ENCODE data around the gene RELT.

DNA sequence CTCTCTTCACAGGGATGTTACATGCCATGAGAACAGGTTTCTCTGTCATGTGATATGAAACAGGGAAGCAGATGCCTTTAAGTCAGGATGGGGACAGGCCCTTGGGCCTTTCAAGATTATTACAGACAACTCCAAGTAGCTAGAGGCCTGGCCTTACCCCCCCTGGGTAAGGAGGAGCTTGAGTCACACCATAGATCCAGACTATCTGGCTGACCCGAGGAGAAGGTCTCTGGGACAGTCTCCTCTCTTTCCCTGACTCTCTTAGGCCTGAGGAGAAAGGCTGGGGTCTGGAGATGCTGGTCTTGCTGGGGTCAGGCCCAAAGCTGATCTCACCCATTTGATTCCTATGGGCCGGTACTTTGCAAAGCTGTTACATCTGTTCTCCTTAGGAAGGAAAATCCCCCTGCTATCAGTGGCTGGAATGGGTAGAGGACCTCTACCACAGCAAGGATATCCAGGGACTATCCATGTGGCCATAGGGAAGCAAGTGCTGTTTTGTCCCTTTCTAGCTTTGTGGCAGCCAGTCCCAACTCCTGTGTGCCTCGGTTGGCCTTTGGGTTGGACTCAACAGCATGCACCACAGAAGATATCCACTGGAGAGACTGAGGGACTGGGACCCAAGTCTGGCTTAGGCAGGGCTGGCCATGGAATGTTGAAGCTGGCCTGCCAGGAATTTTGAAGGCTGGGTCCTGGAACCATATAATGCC, 25.2 kb downstream of the RELT start:
- TF ChIP-seq, protein P1, sequence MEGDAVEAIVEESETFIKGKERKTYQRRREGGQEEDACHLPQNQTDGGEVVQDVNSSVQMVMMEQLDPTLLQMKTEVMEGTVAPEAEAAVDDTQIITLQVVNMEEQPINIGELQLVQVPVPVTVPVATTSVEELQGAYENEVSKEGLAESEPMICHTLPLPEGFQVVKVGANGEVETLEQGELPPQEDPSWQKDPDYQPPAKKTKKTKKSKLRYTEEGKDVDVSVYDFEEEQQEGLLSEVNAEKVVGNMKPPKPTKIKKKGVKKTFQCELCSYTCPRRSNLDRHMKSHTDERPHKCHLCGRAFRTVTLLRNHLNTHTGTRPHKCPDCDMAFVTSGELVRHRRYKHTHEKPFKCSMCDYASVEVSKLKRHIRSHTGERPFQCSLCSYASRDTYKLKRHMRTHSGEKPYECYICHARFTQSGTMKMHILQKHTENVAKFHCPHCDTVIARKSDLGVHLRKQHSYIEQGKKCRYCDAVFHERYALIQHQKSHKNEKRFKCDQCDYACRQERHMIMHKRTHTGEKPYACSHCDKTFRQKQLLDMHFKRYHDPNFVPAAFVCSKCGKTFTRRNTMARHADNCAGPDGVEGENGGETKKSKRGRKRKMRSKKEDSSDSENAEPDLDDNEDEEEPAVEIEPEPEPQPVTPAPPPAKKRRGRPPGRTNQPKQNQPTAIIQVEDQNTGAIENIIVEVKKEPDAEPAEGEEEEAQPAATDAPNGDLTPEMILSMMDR (IDR thresholded peaks at IDR 0.05; ENCODE audit: low read length) = no peak
- no peak for TF ChIP-seq EZH2 (IDR thresholded peaks at IDR 0.05; ENCODE audit: borderline replicate concordance, low read length)
